ENCODE measurements around the gene UBP1.
A peak's percentile ranks its signal among the peaks of the same experiment; 100 is the strongest.
"Not testable (repeated sequence)": the region's sequence is repeated elsewhere in the genome, so short reads cannot be mapped to it uniquely, and the experiment has no call there.

UBP1 gene

GRCh38 chr3:33440328-33441224, at the start of gene UBP1:
Gene UBP1 (minus strand): TSS chr3:33440405. CDS start chr3:33439848, 557 bp downstream.
- peak; percentile 88 to 100 (median 99) for DNase-seq

GRCh38 chr3:33488683-33489082, 48.5 kb upstream of the UBP1 start:
- no peak for DNase-seq

- no peak for DNase-seq
Measured at GRCh38 chr3:33488246-33488645, 48.0 kb upstream of the UBP1 start.

- no peak for DNase-seq
Measured at GRCh38 chr3:33482111-33482521, 41.9 kb upstream of the UBP1 start.

- DNase-seq, result no peak
Measured at GRCh38 chr3:33474896-33475295, 34.7 kb upstream of the UBP1 start.

GRCh38 chr3:33473813-33474212, 33.6 kb upstream of the UBP1 start:
- no peak for DNase-seq

GRCh38 chr3:33467786-33468185, 27.6 kb upstream of the UBP1 start:
- DNase-seq, result no peak

GRCh38 chr3:33461097-33461496, 20.9 kb upstream of the UBP1 start:
- DNase-seq, result no peak

GRCh38 chr3:33459577-33459976, 19.4 kb upstream of the UBP1 start:
- not testable (repeated sequence) for DNase-seq

- DNase-seq, result no peak
Measured at GRCh38 chr3:33458446-33458845, 18.2 kb upstream of the UBP1 start.

- no peak for DNase-seq
Measured at GRCh38 chr3:33456756-33457155, 16.6 kb upstream of the UBP1 start.

- DNase-seq, result no peak
Measured at GRCh38 chr3:33453331-33453761, 13.1 kb upstream of the UBP1 start.

- DNase-seq, result not testable (repeated sequence)
Measured at GRCh38 chr3:33451994-33452393, 11.8 kb upstream of the UBP1 start.

GRCh38 chr3:33447958-33448357, 7.8 kb upstream of the UBP1 start:
- no peak for DNase-seq

GRCh38 chr3:33447256-33447625, 7.0 kb upstream of the UBP1 start:
- not testable (repeated sequence) for DNase-seq

GRCh38 chr3:33442190-33442589, 2.0 kb upstream of the UBP1 start:
- DNase-seq, result no peak

GRCh38 chr3:33441225-33441976, 1.2 kb upstream of the UBP1 start:
- peak in 12 of 56 donors; percentile 37 to 84 (median 54) for DNase-seq

- DNase-seq, result peak in 40 of 56 donors; percentile 15 to 80 (median 44)
Measured at GRCh38 chr3:33439546-33440327, 468 bp downstream of the UBP1 start.

- DNase-seq, result peak in 2 of 56 donors; percentile 33 to 59
Measured at GRCh38 chr3:33438881-33439545, 1.2 kb downstream of the UBP1 start.

- DNase-seq, result no peak
Measured at GRCh38 chr3:33438284-33438668, 1.9 kb downstream of the UBP1 start.
